ENCODE measurements around the gene TOM1L1.

TOM1L1 gene

DNA sequence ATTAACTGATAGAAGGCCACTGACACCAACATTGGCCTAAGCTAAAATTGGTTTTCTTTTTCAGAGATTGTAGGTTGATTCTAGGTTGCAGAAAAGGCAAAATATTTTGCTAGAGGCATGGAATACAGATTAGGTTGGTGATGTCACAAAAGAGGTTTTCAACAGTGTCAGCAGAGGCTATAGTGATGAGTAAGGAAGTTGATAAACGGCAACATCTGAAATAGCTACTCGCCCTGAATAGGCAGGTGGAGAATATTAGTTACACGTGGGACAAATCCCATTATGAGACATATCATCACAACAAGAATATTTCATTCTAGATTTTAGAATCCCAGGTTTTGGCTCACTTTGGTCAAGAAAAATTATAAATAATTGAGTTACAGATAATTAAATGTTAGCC, 1.5 kb upstream of the TOM1L1 start:
- no peak for DNase-seq (ENCODE audit: low read depth)

DNA sequence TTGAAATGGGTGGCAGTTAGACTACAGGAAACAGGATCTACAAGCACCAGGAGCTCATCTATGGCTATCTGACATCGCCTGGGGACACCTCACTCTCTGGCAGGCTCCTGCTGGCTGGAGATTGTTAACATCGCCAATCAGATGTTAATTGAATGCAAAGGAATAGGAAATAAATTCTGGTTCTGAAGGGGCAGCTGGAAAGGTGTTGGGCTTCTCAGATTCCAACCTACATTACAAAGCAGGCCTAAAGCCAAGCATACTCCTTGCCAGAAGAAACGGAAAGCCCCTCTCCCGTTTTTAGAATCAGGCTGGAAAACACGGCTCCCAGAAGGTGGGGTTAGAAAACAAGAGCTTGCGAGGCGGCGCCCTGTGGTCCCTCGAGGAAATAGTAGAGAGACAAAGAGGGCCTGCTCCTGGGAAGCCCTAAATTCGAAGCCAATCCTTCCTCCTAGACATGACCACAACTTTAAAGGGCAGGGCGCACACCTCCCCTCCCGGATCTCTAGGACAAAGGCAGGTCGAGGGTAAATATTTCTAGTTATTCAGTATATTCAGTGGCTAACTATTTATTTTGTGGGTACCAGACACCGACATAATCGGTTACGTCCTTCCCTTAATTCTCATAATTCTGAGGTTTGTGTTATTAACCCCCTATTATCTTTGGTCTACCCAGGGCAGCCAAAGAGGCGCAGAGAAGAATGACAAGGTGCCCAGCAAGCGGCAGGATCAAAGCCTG, 763 bp upstream of the TOM1L1 start:
- DNase-seq (ENCODE audit: low read depth): no peak

DNA sequence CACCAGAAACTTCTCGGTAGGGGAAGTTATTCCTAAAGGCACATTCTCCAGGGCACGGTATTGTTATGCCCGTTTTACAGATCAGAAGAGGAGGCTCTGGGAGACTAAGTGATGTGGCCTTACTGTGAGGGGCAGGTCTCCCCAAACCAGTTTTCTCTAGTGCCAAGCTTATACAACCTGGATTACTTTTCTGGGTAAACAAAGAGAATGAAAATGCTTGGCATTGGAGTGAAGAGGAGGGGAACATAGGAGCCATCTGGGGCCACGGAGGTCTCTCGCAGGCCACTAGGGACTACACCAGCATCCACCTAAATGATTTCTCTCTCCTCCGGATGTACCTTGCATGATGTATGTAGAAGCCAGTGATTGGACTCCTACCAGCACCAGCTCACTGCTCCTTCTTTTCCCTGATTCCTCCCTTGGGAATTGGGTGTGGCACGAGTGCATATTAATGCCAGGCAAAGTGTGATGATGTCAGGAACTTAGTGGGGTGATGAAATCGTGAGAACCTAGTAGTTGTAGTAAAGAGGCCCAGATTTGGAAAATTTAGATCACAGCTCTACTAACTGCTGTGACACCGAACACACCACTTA, 674 bp downstream of the TOM1L1 start:
- DNase-seq (ENCODE audit: low read depth): no peak

DNA sequence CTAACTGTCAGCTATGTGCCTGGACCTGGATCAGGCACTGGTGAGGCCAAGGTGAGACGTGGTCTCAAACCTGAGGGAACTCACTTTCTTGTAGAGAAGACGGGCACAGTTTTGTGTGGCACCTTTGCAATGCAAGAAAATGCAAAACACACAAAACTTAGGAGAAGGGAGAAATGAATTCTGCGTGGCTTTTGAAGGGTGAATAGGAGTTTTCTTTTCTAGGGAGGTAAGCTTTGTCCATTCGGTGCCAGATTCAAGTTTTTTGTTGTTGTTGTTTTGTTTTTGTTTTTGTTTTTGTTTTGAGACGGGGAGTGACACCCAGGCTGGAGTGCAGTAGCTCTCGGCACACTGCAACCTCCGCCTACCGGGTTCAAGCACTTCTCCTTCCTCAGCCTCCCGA, 1.4 kb downstream of the TOM1L1 start:
- DNase-seq (ENCODE audit: low read depth): no peak

DNA sequence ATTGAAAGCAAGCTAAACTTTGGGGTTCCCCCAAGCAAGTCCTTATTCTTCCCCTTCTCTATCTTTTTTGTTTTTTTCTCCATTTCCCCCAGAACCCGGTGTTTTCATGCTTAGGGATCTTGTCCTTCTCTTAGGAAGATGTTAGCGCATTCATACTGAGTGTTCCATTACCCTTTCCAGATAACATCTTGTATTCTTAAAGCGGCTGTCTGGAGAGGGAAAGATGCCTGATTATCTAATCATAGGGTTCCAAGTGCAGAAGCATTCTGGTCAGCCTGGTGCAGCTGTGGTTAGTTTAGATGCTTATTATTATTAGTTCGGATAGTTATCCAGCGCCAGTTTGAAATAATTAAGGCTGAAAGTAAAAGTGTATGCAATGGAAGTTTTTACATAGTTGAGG, 2.0 kb downstream of the TOM1L1 start:
- DNase-seq (ENCODE audit: low read depth): no peak

DNA sequence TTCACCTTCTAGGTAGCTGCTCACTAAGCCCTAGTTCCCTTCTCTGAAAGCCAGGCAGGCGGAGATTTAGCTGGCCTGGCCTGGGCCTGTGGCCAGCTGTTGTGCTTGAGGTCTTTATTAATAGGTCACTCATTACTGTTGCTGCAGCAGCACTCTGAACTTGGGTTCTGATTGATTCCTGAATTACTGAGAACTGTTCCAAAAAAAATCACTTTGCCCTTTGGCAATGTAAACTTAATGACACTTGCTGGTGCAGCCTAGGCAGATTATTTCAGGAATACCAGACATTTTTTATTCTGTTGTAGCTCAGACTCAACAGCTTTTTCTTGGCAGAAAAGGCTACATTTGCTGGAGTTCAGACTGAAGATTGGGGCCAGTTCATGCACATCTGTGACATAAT, 2.7 kb downstream of the TOM1L1 start:
- DNase-seq (ENCODE audit: low read depth): no peak

DNA sequence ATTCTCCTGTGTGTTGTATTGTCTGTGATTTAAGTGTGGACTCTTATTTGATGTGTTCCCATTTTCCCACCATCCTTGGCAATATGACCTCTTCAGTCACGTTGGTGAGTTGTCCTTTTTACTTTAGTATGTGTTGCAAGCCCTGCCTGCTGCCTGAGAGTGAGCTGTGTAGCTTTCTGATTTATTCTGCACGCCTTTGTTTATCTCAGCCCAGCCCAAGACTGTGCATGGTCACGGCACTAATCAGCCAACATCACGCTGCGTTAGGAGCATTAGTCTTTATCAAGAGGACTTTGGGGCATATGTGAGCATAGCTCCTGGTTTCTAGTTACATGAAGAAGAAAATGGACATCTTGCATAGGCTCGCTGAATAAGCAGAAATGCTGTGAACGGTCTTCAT, 6.0 kb downstream of the TOM1L1 start:
- DNase-seq (ENCODE audit: low read depth): no peak

DNA sequence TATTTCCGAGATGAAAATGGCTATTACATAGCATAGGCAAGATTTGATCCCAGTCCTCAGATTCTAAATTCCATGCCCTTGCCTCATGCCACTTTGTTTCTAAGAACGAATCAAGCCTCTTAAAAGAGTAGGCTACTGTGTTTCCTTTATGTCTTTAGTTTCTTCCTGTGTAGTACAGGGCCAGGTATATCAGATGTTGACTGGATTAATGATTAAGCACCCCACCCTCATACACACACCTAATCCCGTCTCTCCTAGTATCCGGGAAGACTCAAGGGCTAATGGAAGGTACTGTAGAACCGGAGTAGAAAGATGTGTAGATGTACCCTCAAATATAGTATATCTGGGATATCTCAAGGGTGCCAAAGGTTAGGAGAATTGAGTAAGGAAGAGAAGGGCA, 6.7 kb downstream of the TOM1L1 start:
- DNase-seq (ENCODE audit: low read depth): no peak

DNA sequence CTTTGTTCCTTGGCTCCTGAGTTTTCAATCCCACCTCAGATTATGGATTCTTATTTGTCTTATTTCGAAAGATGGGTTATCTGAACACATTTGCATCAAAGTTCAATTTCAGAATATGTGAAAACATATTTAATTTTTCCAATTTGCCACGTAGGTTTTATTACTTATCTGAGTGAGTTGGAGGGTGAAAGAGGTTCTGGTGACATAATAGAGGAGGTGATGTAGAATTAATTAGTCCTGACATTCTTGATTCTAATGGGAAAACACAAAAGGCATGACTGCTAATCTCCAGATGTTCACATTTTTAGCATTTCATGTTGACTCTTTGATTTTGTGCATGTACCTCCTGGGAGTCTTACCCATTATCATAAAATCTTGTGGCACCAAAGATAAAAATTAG, 9.1 kb downstream of the TOM1L1 start:
- no peak for DNase-seq (ENCODE audit: low read depth)

DNA sequence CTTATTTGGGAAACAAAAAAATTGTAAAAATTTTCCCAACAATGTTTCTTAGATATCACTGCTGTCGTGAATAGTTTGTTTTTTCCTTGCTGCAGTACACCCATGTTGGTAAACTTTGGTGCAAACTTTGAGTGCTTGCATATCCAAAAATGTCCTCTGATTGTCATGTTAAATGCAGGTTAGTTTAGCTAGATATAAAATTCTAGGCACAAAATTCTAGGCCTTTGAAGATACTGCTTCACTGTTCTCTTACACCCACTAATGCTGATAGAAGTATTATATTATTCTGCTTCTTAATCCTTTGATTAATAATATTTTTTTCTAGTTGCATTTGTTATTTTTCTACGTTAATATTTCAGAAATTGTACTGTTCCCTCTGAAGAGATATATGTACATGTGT, 16.1 kb downstream of the TOM1L1 start:
- no peak for DNase-seq (ENCODE audit: low read depth)

DNA sequence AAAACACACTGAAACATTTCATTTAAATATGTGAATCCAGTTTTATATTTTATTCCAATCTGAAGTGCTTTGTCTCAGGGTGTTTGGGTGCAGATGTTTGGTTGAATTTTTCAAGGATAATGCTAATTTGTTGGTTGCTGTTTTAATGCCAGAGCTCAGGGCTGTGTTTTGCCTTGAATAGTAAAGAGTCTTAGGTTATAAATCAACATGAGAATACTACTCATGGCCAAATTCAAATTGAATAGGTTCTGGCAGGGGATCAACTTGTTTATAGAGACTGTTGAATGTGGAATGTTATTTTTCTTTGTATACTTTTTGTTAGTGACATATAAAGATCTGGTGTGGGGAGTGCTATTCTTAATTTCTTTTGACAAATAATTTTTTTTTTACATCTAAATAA, 18.8 kb downstream of the TOM1L1 start:
- no peak for DNase-seq (ENCODE audit: low read depth)

DNA sequence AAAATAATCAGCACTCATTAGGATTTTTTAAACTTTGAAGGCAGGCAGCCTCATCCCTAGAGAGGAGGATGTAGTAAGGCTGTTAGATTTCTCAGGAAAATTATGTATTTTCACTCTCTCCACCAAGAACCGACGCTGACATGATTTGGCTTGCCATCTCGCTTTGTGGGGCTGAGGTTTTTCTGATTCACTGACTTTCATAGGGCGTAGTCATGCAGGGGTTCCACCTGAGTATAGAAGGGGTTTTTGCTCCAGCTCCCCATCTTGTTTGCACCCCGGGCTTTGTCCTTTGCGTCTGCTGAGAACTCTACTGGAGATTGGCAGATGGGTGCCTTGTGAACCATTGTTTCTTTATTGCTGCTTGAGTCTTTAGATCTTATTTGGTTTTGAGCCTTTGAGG, 20.2 kb downstream of the TOM1L1 start:
- no peak for DNase-seq (ENCODE audit: low read depth)

DNA sequence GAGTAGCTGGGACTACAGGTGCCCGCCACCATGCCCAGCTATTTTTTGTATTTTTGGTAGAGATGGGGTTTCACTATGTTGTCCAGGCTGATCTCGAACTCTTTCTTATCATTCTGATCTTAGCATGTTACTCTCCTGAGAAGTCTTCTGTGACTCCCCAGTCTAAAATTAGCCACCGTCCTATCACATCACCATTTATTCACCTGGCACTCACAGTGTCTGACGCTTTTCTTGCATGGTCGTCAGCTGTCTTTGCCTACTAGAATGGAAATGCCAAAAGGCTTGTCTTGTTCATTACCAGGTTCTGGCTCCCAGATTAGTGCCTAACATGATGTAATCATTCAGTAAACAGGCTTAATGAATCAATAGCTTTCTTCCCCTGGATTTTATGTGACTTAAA, 23.8 kb downstream of the TOM1L1 start:
- no peak for DNase-seq (ENCODE audit: low read depth)

DNA sequence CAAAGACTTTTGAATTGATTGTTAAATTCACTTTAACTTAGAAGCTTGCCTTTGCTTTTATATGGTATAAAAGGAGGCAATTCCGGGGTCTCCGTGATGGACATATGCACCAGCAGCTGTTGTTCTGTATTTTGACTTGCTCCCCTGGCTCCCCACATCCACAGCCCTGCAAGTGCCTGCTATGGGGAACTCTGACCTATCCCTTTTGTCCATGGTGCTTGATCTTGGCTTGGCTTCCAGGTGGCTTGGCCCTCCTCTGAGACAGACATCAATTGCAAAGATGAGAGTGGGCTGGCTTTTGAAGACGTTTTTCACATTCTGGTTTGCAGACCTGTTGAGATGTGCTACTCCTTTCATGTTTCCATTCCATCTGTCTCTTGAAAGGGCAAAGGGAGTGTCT, 26.9 kb downstream of the TOM1L1 start:
- DNase-seq (ENCODE audit: low read depth): no peak

DNA sequence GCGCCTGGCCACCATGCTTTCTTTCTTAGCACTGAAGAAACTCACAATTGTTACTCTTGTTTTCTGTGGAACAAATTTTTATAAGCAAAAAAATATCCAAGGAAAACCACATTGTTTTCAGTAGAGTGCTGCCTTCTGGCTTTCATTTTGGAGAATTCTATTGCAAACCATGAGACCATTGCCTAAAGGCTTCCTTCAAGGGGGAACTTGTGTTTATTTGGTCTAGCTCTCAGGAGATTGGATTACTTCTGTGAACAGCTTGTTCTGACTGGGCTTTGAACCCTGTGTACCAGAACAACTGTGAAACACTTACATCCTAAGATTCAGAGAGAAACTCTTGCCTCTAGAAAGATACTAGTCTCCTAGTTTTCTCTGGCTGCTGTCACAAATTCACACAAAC, 32.1 kb downstream of the TOM1L1 start:
- no peak for DNase-seq (ENCODE audit: low read depth)

DNA sequence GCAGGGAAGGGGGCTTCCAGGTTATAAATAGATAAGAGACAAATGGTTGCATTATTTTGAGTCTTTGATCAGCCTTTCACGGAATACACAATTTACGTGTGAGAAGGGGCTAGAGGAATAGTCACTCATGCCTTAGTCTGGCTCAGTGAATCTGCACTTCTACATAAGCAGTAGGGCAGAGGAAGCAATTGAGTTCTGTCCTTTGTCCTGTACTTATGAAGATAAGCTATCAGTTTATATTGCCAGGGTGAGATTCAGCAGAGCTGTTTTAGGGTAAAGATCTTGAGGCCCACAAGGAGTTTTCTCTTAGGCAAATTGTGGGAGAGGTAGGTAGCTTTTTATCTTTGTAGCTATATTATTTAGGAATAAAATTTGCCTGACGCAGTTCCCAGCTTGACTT, 33.3 kb downstream of the TOM1L1 start:
- no peak for DNase-seq (ENCODE audit: low read depth)

DNA sequence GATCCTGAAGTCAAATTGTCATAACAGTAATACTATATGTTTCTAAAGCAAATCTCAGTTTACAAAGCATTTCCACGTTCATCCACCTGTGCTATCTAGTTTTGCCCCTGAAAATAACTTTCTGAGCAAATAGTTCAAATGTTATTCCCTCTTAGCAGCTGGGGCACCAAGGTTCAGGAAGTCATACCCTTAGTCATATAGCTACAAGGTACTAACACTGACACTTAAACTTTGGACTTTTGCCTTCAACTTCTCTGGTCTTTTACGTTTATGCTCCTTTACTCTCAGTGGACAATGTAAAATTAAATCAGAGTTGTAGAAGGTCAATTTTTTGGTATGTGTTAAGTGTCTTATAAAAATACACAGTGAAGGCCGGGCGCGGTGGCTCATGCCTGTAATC, 34.8 kb downstream of the TOM1L1 start:
- DNase-seq (ENCODE audit: low read depth): no peak

DNA sequence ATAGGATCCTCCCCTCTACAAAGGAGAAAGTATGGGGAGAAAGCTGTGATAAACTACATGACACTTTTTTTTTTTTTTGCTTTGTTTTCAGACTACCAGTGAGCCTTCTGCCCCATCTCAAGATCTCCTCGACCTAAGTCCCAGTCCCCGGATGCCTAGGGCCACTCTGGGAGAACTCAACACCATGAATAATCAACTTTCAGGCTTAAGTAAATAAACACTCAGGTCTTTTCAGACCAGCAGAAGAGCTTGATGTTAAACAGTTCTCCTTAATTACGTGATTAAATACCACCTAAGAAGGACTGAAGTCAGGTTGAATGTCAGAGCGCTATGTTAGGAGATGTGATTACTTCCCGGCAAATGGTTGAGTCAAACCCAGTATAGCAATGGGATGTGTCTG, 36.4 kb downstream of the TOM1L1 start:
- no peak for DNase-seq (ENCODE audit: low read depth)

DNA sequence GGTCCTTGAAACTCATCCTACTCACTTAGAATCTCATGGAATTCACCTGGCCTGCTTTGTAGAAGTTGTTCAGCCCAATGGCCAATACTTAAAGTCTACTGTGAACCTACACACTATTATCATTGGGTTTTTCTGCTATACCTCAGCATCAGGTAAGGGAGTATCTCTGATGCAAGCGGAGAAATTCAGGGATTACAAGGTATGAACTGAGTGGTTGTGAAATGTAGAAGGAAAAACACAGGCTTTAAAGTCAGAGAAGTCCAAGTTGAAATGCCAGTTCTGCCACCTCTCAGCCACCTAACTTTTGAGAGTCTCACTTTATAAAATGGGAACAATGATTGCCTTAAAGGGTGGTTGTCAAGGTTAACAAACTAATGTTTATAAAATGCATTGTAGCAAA, 36.8 kb downstream of the TOM1L1 start:
- no peak for DNase-seq (ENCODE audit: low read depth)

DNA sequence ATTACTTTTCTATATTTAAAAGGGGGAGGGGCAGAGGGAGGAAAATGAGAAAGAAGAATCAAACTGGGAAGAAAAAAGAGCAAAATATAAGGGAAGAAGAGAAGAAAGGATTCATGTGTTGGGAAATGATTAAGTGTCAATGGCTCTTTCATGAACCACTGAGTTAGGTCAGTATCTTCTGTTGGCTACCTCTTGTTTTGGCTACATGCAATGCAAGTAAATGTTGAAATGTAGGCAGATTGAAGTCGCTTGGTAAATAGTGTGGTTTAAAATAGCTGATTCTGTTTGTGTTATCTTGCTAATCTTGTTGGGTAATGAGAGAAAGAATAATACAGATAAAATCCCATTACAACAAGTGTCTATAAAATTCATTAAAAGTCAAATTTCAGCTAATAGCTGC, 40.6 kb downstream of the TOM1L1 start:
- DNase-seq (ENCODE audit: low read depth): no peak

DNA sequence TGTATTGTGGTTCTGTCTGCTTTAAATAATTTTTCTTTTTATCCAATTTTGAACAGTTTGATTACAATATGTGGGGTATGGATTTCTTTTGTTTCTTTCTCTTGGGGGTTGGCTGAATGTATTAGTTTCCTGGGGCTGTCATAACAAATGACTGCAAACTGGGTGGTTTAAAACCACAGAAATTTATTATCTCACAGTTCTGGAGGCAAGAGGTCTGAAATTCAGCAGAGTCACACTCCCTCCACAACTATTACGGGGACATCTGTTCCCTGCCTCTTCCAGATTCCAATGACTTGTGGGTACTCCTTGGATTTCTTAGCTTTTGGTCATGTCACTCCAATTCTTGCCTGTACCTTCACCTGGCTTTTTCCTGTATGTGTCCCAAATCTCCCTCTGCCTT, 44.1 kb downstream of the TOM1L1 start:
- DNase-seq (ENCODE audit: low read depth): no peak

DNA sequence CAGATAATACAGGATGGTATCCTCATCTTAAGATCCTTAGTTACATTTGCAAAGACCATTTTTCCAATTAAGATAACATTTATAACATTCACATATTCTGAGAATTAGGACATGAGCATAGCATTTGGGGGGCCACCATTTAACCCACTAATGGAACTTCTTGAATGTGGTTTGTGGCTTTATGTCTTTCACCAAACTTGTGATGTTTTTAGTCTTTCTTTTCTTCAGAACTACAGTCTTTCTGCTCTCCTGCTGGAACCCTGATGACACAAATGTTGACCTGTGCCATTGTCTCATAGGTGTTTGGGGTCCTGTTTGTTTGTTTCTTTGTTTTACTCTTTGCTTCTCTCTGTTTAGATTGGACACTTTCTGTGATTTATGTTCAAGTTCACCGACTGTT, 44.6 kb downstream of the TOM1L1 start:
- no peak for DNase-seq (ENCODE audit: low read depth)

DNA sequence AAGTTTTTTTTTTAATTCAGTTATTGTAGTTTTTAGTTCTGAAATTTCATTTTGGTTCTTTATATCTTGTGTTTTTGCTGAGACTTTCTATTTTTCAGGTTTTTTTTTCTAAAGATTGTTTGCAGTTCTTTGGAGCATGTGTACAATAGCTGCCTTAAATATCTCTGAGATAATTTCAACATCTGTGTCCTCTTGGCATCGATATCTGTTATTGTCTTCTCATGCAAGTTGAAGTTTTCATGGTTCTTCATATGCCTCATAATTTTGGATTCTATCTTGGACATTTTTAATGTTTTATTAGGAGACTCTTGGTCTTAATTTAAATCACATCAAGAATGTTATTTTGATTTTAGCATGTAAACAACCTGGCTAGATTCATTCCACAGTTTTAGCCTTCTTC, 45.0 kb downstream of the TOM1L1 start:
- DNase-seq (ENCODE audit: low read depth): no peak

DNA sequence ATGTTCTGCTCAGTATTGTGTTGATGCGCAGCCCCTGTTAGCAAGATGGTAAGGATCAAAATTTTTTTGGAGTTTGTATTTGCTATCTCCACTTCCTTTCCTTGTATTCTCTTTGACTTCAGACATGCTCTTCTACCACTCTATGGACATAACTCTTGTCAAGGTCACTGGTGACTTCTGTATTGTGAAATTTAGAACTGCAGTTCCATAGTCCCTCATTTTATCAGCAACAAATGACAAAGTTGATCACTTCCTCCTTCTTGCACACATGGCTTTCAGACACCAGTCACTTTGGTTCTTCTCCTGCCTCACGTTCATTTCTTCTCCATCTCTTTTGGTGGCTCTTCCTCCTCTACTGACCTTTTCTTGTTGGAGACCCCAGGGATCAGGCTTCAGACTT, 46.7 kb downstream of the TOM1L1 start:
- DNase-seq (ENCODE audit: low read depth): no peak

All from activated T-cell treated with anti-CD3 and anti-CD28 coated beads for 1 hour (primary cell).